ENCODE results near the gene PGD. TPM values are rescaled to one million over a fixed set of nuclear protein-coding genes. Genes with fewer than 3 reads are reported as not detected.
"Not testable (repeated sequence)": the region's sequence is repeated elsewhere in the genome, so short reads cannot be mapped to it uniquely, and the experiment has no call there.

Gene PGD
- total RNA-seq, 1 experiment from 2014 or later, result 189 TPM

- no peak for DNase-seq (ENCODE audit: low read depth)
These were observed 34.9 kb downstream of the PGD start for GRCh38 chr1:10433790-10434189.

GRCh38 chr1:10434590-10434989 lies 35.7 kb downstream of the PGD start:
- no peak for DNase-seq (ENCODE audit: low read depth)

- DNase-seq (ENCODE audit: low read depth), result no peak
These were observed 38.2 kb downstream of the PGD start for GRCh38 chr1:10437052-10437451.

- no peak for DNase-seq (ENCODE audit: low read depth)
These were observed 39.9 kb downstream of the PGD start for GRCh38 chr1:10438677-10439163.

- no peak for DNase-seq (ENCODE audit: low read depth)
These were observed 41.4 kb downstream of the PGD start for GRCh38 chr1:10440305-10440704.

GRCh38 chr1:10440794-10441193 lies 41.9 kb downstream of the PGD start:
- DNase-seq (ENCODE audit: low read depth), result no peak

- DNase-seq (ENCODE audit: low read depth), result no peak
These were observed 45.4 kb downstream of the PGD start for GRCh38 chr1:10444248-10444647.

GRCh38 chr1:10444795-10445397 lies 46.0 kb downstream of the PGD start:
- DNase-seq (ENCODE audit: low read depth), result no peak

- DNase-seq (ENCODE audit: low read depth), result no peak
These were observed 48.0 kb downstream of the PGD start for GRCh38 chr1:10446790-10447422.

GRCh38 chr1:10449751-10450150 lies 50.9 kb downstream of the PGD start, which contains the start of gene CORT:
Gene CORT (plus strand): TSS chr1:10450031. CDS start chr1:10450224, 193 bp downstream.
- no peak for DNase-seq (ENCODE audit: low read depth)

GRCh38 chr1:10450156-10450814 lies 51.4 kb downstream of the PGD start:
- no peak for DNase-seq (ENCODE audit: low read depth)

- DNase-seq (ENCODE audit: low read depth), result no peak
These were observed 52.0 kb downstream of the PGD start for GRCh38 chr1:10450836-10451235.

GRCh38 chr1:10451287-10451686 lies 52.4 kb downstream of the PGD start:
- DNase-seq (ENCODE audit: low read depth), result no peak

GRCh38 chr1:10456048-10456447 lies 57.2 kb downstream of the PGD start:
- DNase-seq (ENCODE audit: low read depth), result no peak

- peak; percentile 15 for DNase-seq (ENCODE audit: low read depth)
These were observed 57.8 kb downstream of the PGD start for GRCh38 chr1:10456661-10457060.

- DNase-seq (ENCODE audit: low read depth), result not testable (repeated sequence)
These were observed 58.6 kb downstream of the PGD start for GRCh38 chr1:10457462-10457861.

GRCh38 chr1:10457875-10458274 lies 59.0 kb downstream of the PGD start:
- DNase-seq (ENCODE audit: low read depth), result no peak

GRCh38 chr1:10459184-10459583 lies 60.3 kb downstream of the PGD start:
- peak; percentile 74 for DNase-seq (ENCODE audit: low read depth)

GRCh38 chr1:10467078-10467477 lies 68.2 kb downstream of the PGD start:
- DNase-seq (ENCODE audit: low read depth), result no peak

- no peak for DNase-seq (ENCODE audit: low read depth)
These were observed 71.2 kb downstream of the PGD start for GRCh38 chr1:10470043-10470442.

Data from LHCN-M2 (cell line).